22Rv1 (cell line): ENCODE results near the gene GXYLT2.

Experiments
- H3K27ac ChIP-seq: fragments of 450-650 bp; 2 replicates; pipeline ENCODE4 v1.5.1; 2017
- CTCF ChIP-seq: fragments of 450-650 bp; IDR thresholded peaks from 2 replicates; pipeline ENCODE4 v1.5.1; 2017; ENCODE audit warnings: mild to moderate bottlenecking
- ZFX ChIP-seq: fragments of 450-650 bp; IDR thresholded peaks from 2 replicates; pipeline ENCODE4 v1.6.1; 2017; ENCODE audit warnings: antibody characterized with exemption, borderline replicate concordance

The GXYLT2 gene

DNA sequence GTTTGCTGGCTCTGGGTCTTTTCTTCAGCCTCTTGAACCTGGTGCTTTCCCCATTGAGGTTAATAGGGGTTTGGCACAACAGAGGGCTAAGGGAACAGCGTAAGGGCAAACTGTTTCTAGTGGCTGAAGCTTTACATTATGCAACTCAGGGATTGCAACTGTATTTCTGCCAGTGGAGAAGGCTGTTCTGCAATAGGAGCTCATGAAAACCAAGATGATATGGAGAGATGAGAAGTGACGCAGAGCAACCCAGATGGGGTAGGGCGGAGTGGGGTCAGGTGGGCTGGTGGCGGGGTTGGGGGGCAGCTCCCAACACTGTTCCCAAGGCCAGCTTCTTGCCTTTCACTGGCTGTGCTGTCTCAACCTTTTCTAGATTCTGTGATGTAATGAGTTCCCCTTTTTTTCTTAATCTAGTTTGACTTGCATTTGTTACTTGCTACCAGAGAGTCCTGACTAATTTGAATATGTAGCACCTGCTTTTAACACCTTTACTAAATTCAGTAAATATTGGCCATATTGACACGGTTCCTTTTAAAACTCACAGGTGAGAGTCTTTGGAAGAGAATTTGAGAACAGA lies 7.2 kb downstream of the GXYLT2 start:
- TF ChIP-seq ZFX (no peak), CTCF (no peak)
- H3K27ac ChIP-seq = no peak overlapping the region

- TF ChIP-seq CTCF = no peak
- no peak for TF ChIP-seq ZFX
- no peak overlapping the region for H3K27ac ChIP-seq
Observed at GRCh38 chr3:72896996-72897757, 9.3 kb downstream of the GXYLT2 start.

GRCh38 chr3:72897758-72898007 lies 9.8 kb downstream of the GXYLT2 start:
- no peak for TF ChIP-seq CTCF
- no peak for TF ChIP-seq ZFX
- H3K27ac ChIP-seq = no peak overlapping the region

- TF ChIP-seq ZFX (no peak), CTCF (no peak)
- no peak overlapping the region for H3K27ac ChIP-seq
Observed at GRCh38 chr3:72899349-72899765, 11.5 kb downstream of the GXYLT2 start.

DNA sequence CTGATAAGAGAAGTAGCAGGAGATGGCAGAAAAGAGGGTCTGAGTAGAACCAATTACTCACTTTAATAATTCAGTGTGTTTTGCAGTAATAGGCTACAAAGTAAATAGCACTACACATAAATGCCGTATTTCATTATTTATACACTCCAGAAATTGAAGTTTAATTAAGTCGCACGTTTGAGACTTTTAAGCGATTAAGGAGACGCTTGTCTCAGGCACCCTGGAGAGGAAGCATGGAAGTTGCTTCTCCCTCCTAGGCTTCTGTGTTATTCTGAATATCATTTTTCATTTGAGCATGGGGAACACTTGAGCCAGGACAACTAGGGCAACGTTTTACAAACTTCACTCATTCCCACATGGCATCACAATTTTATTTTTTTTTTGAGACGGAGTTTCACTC lies 12.2 kb downstream of the GXYLT2 start:
- no peak overlapping the region for H3K27ac ChIP-seq
- no peak for TF ChIP-seq CTCF
- TF ChIP-seq ZFX = no peak

GRCh38 chr3:72901840-72902239 lies 14.0 kb downstream of the GXYLT2 start:
- TF ChIP-seq ZFX (no peak), CTCF (no peak)

DNA sequence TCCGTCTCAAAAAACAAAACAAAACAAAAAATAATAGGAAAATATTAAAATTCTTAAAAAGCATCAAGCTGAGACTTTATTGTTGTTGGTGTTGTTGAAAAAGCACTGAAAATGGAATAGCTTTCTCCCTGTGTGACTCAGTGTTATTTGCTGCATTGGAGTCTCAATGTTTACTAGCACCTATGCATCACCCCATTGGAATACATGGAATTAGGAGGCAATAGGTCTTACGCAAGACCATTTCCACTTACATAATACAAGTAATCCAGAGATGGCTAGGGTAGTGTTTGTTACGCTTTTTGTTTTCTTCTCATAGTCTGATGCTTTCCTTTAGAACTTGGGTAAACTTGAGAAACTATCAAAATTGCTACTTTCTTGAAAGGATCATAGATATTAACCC lies 15.2 kb downstream of the GXYLT2 start:
- TF ChIP-seq ZFX (no peak), CTCF (no peak)
- H3K27ac ChIP-seq = no peak overlapping the region

More at GRCh38 chr3:72901840-72902239, 14.0 kb downstream of the GXYLT2 start:
- no peak overlapping the region for H3K27ac ChIP-seq
